ELR (cell line): ENCODE results near the gene HOXA3.
A peak's percentile ranks its signal among the peaks of the same experiment; 100 is the strongest.

Source experiments
- DNase-seq: peaks from one replicate; pipeline ENCODE4 v3.0.0-alpha.2; 2015; ENCODE audit warnings: low read depth

The HOXA3 gene

GRCh38 chr7:27151931-27152815 lies at the start of gene HOXA3:
TSS of gene HOXA3 (minus strand) at chr7:27152583. CDS start at chr7:27110640, 41,943 bp downstream.
- DNase-seq: peak; percentile 85

GRCh38 chr7:27201580-27202017 lies 49.2 kb upstream of the HOXA3 start:
- no peak for DNase-seq

GRCh38 chr7:27200761-27201579 lies 48.6 kb upstream of the HOXA3 start:
- DNase-seq: peak; percentile 37

GRCh38 chr7:27199849-27200760 lies 47.7 kb upstream of the HOXA3 start, which contains the start of gene HOXA13:
TSS of gene HOXA13 (minus strand) at chr7:27200091. CDS start at chr7:27200077, 14 bp downstream.
- DNase-seq: peak; percentile 89

- peak; percentile 70 for DNase-seq
Measured at GRCh38 chr7:27198871-27199801, 46.8 kb upstream of the HOXA3 start.

GRCh38 chr7:27198138-27198841 lies 45.9 kb upstream of the HOXA3 start:
- DNase-seq: peak; percentile 61

- DNase-seq: peak; percentile 41
Measured at GRCh38 chr7:27197137-27198042, 45.0 kb upstream of the HOXA3 start.

GRCh38 chr7:27196287-27196767 lies 43.9 kb upstream of the HOXA3 start:
- DNase-seq: peak; percentile 88

GRCh38 chr7:27194686-27195379 lies 42.5 kb upstream of the HOXA3 start:
- DNase-seq: peak; percentile 69

- no peak for DNase-seq
Measured at GRCh38 chr7:27194002-27194352, 41.6 kb upstream of the HOXA3 start.

- peak; percentile 80 for DNase-seq
Measured at GRCh38 chr7:27193335-27194001, 41.1 kb upstream of the HOXA3 start.

GRCh38 chr7:27192546-27193334 lies 40.4 kb upstream of the HOXA3 start:
- peak; percentile 71 for DNase-seq

- peak; percentile 87 for DNase-seq
Measured at GRCh38 chr7:27191833-27192545, 39.6 kb upstream of the HOXA3 start.

GRCh38 chr7:27191161-27191731 lies 38.9 kb upstream of the HOXA3 start:
- peak; percentile 41 for DNase-seq

GRCh38 chr7:27189997-27190748 lies 37.8 kb upstream of the HOXA3 start:
- DNase-seq: peak; percentile 18
